ENCODE measurements around the gene ATP10A. TPM values are rescaled to one million over a fixed set of nuclear protein-coding genes. Genes with fewer than 3 reads are reported as not detected.
"Not testable (repeated sequence)": the region's sequence is repeated elsewhere in the genome, so short reads cannot be mapped to it uniquely, and the experiment has no call there.

Gene ATP10A
- total and polyA plus RNA-seq, 2 of the 8 experiments (the other 6 are each of a cell fraction or from before 2014, with no cell fraction given) = 2.0 to 2.8 TPM

DNA sequence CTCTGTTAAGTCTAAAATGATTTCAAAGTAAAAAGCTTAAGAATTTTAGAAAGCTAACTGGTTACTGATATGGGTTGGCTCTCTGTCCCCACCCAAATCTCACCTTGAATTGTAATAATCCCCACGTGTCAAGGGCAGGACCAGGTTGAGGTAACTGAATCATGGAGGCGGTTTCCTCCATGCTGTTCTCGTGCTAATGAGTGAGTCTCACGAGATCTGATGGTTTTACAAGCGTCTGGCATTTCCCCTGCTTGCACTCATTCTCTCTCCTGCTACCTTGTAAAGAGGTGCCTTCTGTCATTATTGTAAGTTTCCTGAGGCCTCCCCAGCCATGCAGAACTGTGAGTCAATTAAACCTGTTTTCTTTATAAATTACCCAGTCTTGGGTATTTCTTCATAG lies 7.1 kb downstream of the ATP10A start:
- H2BK20ac ChIP-seq (ENCODE audit: low read length); H2AK5ac ChIP-seq (ENCODE audit: low read depth, low read length); H3K27me3 ChIP-seq (replicated peaks in 1 of 4; ENCODE audit: control insufficient read depth in 3 of 4, extremely low read depth in 1 of 4, insufficient read depth in 3 of 4, low read length in 3 of 4); H2BK5ac ChIP-seq (ENCODE audit: low read depth, low read length); H3K4me2 ChIP-seq (ENCODE audit: insufficient read depth in 1 of 2, low read depth in 2 of 2, low read length in 2 of 2); H2BK12ac ChIP-seq (ENCODE audit: low read depth, low read length); H4K8ac ChIP-seq (ENCODE audit: extremely low read depth, insufficient read depth, low read length); H3K9ac ChIP-seq (replicated peaks in 1 of 4; ENCODE audit: extremely low read depth in 1 of 4, low read depth in 3 of 4, low read length in 3 of 4); H3K79me1 ChIP-seq (ENCODE audit: low read depth, low read length); H2AFZ ChIP-seq (ENCODE audit: low read length); H3K4me3 ChIP-seq (ENCODE audit: extremely low read depth in 1 of 4, insufficient read depth in 2 of 4, low read depth in 3 of 4, low read length in 4 of 4); CTCF ChIA-PET (ENCODE audit: partially characterized antibody); H4K5ac ChIP-seq (ENCODE audit: insufficient read length, low read depth, low read length); H3K23ac ChIP-seq (ENCODE audit: insufficient read length); H3K27ac ChIP-seq (ENCODE audit: low read depth, low read length); H3K18ac ChIP-seq (ENCODE audit: extremely low read depth, low read length); H3K36me3 ChIP-seq (ENCODE audit: control insufficient read depth in 2 of 4, insufficient read depth in 4 of 4, low read length in 3 of 4); H3K4ac ChIP-seq (replicated peaks; ENCODE audit: insufficient read length, low read depth, low read length); H4K91ac ChIP-seq (replicated peaks; ENCODE audit: insufficient read length, low read length); H3K23me2 ChIP-seq (ENCODE audit: low read depth, low read length); DNase-seq (ENCODE audit: low read depth in 1 of 2, low spot score in 2 of 2); H3K14ac ChIP-seq (ENCODE audit: insufficient read length); FAIRE-seq; H3K9me3 ChIP-seq (ENCODE audit: insufficient read depth in 2 of 2, low read depth in 1 of 2, low read length in 1 of 2); H4K20me1 ChIP-seq (replicated peaks in 1 of 2; ENCODE audit: control insufficient read depth in 1 of 2, insufficient read depth in 2 of 2, low read length in 2 of 2); POLR2A ChIA-PET (ENCODE audit: partially characterized antibody); H3K79me2 ChIP-seq (ENCODE audit: control insufficient read depth in 1 of 2, insufficient read depth in 2 of 2, low read length in 2 of 2); H3K56ac ChIP-seq (replicated peaks; ENCODE audit: insufficient read length, low read depth, low read length); H2BK120ac ChIP-seq (replicated peaks; ENCODE audit: low read depth, low read length); H2BK15ac ChIP-seq (ENCODE audit: low read length): not testable (repeated sequence)
- 78% methylated on average over 5 of the region's 5 CpGs; no CpG with 5 or more reads in 1 of the 2 experiments for WGBS, 2 experiments (ENCODE audit: extremely low coverage in 1 of 2, insufficient coverage in 1 of 2, insufficient read length in 1 of 2, insufficient replicate concordance in 2 of 2, low coverage in 1 of 2, low lambda C conversion rate in 2 of 2, missing lambda C conversion rate in 1 of 2)
- peaks cover 5 to 14% (median 8%) of the 10 kb centered on the region in 4 experiments for H3K4me1 ChIP-seq (replicated peaks in 1 of 4; ENCODE audit: control insufficient read depth in 3 of 4, insufficient read depth in 4 of 4, low read length in 3 of 4)

All from H1 (cell line).